MCF 10A (cell line): ENCODE results near the gene RPL10A. TPM values are rescaled to one million over a fixed set of nuclear protein-coding genes. Genes with fewer than 3 reads are reported as not detected.

ENCODE experiments used
- BruUV-seq: library from RNA; stranded (reverse); fragments of 400-500 nt; replicated peaks from 2 replicates; lab custom pipeline; 2021; lab: Mats Ljungman, UMichigan
- CTCF ChIA-PET: fragments of 300-600 bp; sonication (Branson Sonifier 250); formaldehyde crosslinking; extraction: SDS; loops from one replicate; lab custom pipeline; 2021; ENCODE audit warnings: antibody characterized with exemption, inconsistent platforms; lab: Yijun Ruan, JAX
- POLR2A ChIA-PET: fragments of 300-600, 350-650 bp; sonication (Branson Sonifier 250); formaldehyde crosslinking; extraction: SDS; loops from one replicate; lab custom pipeline; 2020; ENCODE audit warnings: antibody characterized with exemption, inconsistent platforms; lab: Yijun Ruan, JAX
- DNase-seq: peaks from one replicate; pipeline ENCODE4 v3.0.0-alpha.2; 2018; ENCODE audit not compliant: unreplicated experiment
- H3K27ac Mint-ChIP-seq: one replicate; pipeline ENCODE4 v1.8.0; 2022; ENCODE audit warnings: mild to moderate bottlenecking, low read depth, mixed read lengths; ENCODE audit not compliant: unreplicated experiment
- H3K27me3 Mint-ChIP-seq: one replicate; pipeline ENCODE4 v1.8.0; 2022; ENCODE audit warnings: mixed read lengths; ENCODE audit not compliant: insufficient read depth, unreplicated experiment
- H3K36me3 Mint-ChIP-seq: one replicate; pipeline ENCODE4 v1.8.0; 2022; ENCODE audit warnings: mild to moderate bottlenecking, moderate library complexity, mixed read lengths; ENCODE audit not compliant: insufficient read depth, unreplicated experiment
- H3K4me1 Mint-ChIP-seq: one replicate; pipeline ENCODE4 v1.8.0; 2022; ENCODE audit warnings: mixed read lengths; ENCODE audit not compliant: insufficient read depth, unreplicated experiment
- H3K4me3 Mint-ChIP-seq: one replicate; pipeline ENCODE4 v1.8.0; 2022; ENCODE audit warnings: mild to moderate bottlenecking, moderate library complexity, mixed read lengths; ENCODE audit not compliant: unreplicated experiment
- H3K9me3 Mint-ChIP-seq: one replicate; pipeline ENCODE4 v1.8.0; 2022; ENCODE audit warnings: mixed read lengths; ENCODE audit not compliant: unreplicated experiment
- CTCF ChIP-seq: fragments of 200-600 bp; IDR thresholded peaks from one replicate; pipeline ENCODE4 v1.8.0; 2022; ENCODE audit warnings: antibody characterized with exemption, mild to moderate bottlenecking; ENCODE audit not compliant: unreplicated experiment
- intact Hi-C: fragments of 100-400 bp; cut with micrococcal nuclease; formaldehyde crosslinking; loops from 2 replicates; pipeline ENCODE4 v1.14.1; 2022
- total RNA-seq: library from RNA; stranded (reverse); gene quantifications from 2 replicates; pipeline ENCODE4 v1.2.3, GENCODE V29; 2022

The RPL10A gene
- total RNA-seq, 1 experiment from 2014 or later = 2,403 TPM

GRCh38 chr6:35490821-35491557, 22.8 kb downstream of the RPL10A start:
- intact Hi-C loops = no loop called here
- TF ChIP-seq CTCF = no peak
- POLR2A ChIA-PET = no interaction called here
- no peak for DNase-seq
- no peak overlapping the region for H3K27ac Mint-ChIP-seq
- H3K4me3 Mint-ChIP-seq = no peak overlapping the region
- CTCF ChIA-PET = no interaction called here
- peaks cover 37% of the 10 kb centered on the region for H3K4me1 Mint-ChIP-seq
- no peaks in the 10 kb centered on the region for H3K9me3 Mint-ChIP-seq
- H3K27me3 Mint-ChIP-seq = no peaks in the 10 kb centered on the region
- no TSS peak for BruUV-seq
- no peaks in the 10 kb centered on the region for H3K36me3 Mint-ChIP-seq

GRCh38 chr6:35491558-35492257, 23.5 kb downstream of the RPL10A start:
- POLR2A ChIA-PET = no interaction called here
- no TSS peak for BruUV-seq
- intact Hi-C loops = no loop called here
- CTCF ChIA-PET = no interaction called here
- H3K27me3 Mint-ChIP-seq = no peaks in the 10 kb centered on the region
- H3K9me3 Mint-ChIP-seq = no peaks in the 10 kb centered on the region
- no peak for TF ChIP-seq CTCF
- H3K4me3 Mint-ChIP-seq = no peak overlapping the region
- H3K36me3 Mint-ChIP-seq = no peaks in the 10 kb centered on the region
- H3K27ac Mint-ChIP-seq = no peak overlapping the region
- DNase-seq = no peak
- peaks cover 35% of the 10 kb centered on the region for H3K4me1 Mint-ChIP-seq

GRCh38 chr6:35492258-35492973, 24.2 kb downstream of the RPL10A start:
- BruUV-seq = no TSS peak
- ChIA-PET CTCF (interaction anchor here (0.6 kb wide), 1 partner anchor 13 kb away, joined by 3 read pairs; no protein-coding TSS in a partner anchor), POLR2A (no interaction called here)
- no peaks in the 10 kb centered on the region for H3K9me3 Mint-ChIP-seq
- H3K27me3 Mint-ChIP-seq = no peaks in the 10 kb centered on the region
- DNase-seq = no peak
- peaks cover 31% of the 10 kb centered on the region for H3K4me1 Mint-ChIP-seq
- no peaks in the 10 kb centered on the region for H3K36me3 Mint-ChIP-seq
- H3K4me3 Mint-ChIP-seq = no peak overlapping the region
- intact Hi-C loops = no loop called here
- H3K27ac Mint-ChIP-seq = no peak overlapping the region
- no peak for TF ChIP-seq CTCF

GRCh38 chr6:35492974-35493284, 24.7 kb downstream of the RPL10A start:
- no peaks in the 10 kb centered on the region for H3K27me3 Mint-ChIP-seq
- H3K9me3 Mint-ChIP-seq = no peaks in the 10 kb centered on the region
- no peaks in the 10 kb centered on the region for H3K36me3 Mint-ChIP-seq
- ChIA-PET POLR2A (no interaction called here), CTCF (no interaction called here)
- no peak overlapping the region for H3K4me3 Mint-ChIP-seq
- intact Hi-C loops = no loop called here
- no peak for DNase-seq
- H3K4me1 Mint-ChIP-seq = peaks cover 26% of the 10 kb centered on the region
- no TSS peak for BruUV-seq
- no peak overlapping the region for H3K27ac Mint-ChIP-seq
- TF ChIP-seq CTCF = no peak
